ENCODE data around the gene UBXN10. TPM values are rescaled to one million over a fixed set of nuclear protein-coding genes. Genes with fewer than 3 reads are reported as not detected.

Gene UBXN10
- total and polyA plus RNA-seq, 7 donors, result 0.04 to 0.48 (median 0.17) TPM

GRCh38 chr1:20190256-20191160 is 4.6 kb downstream of the UBXN10 start:
- Histone ChIP-seq H3K27ac (no peak overlapping the region), H3K4me1 (peaks cover 4% of the 10 kb centered on the region)
- no peak for TF ChIP-seq CTCF (IDR thresholded peaks at IDR 0.05)

GRCh38 chr1:20191266-20191825 is 5.5 kb downstream of the UBXN10 start:
- intact Hi-C loops (cut with DNase I), result loop anchor here in 1 of 2 donors (5.0 kb wide), 1 partner anchor 214 kb away; the partner anchor contains the start of gene PLA2G2A
- 60 to 61% (median 60%) methylated on average over 12 of the region's 12 CpGs for WGBS, 3 donors
- Histone ChIP-seq H3K27me3 (ENCODE audit: insufficient read depth in 3 of 3, low read length in 2 of 3) (peaks cover 0 to 26% (median 4%) of the 10 kb centered on the region in 3 donors), H3K4me1 (peaks cover 4% of the 10 kb centered on the region), H3K9me3 (no peaks in the 10 kb centered on the region), H3K27ac (no peak overlapping the region), H3K36me3 (ENCODE audit: insufficient read depth in 1 of 2, low read depth in 1 of 2) (no peaks in the 10 kb centered on the region), H3K4me3 (no peak overlapping the region)
- ATAC-seq (no peak), DNase-seq (no peak)
- TF ChIP-seq CTCF (IDR thresholded peaks at IDR 0.05), result no peak

More at GRCh38 chr1:20190256-20191160, 4.6 kb downstream of the UBXN10 start:
- H3K27me3 ChIP-seq (ENCODE audit: insufficient read depth in 3 of 3, low read length in 2 of 3), result peaks cover 0 to 35% (median 4%) of the 10 kb centered on the region in 3 donors
- intact Hi-C loops (cut with DNase I), result loop anchor here in 1 of 2 donors (5.0 kb wide), 1 partner anchor 213 kb away; the partner anchor contains the start of gene PLA2G2A
- no peaks in the 10 kb centered on the region for H3K9me3 ChIP-seq
- WGBS, 3 donors, result 73 to 86% (median 76%) methylated on average over 19 of the region's 19 CpGs
- DNase-seq (no peak), ATAC-seq (no peak)
- no peak overlapping the region for H3K4me3 ChIP-seq
- H3K36me3 ChIP-seq (ENCODE audit: insufficient read depth in 1 of 2, low read depth in 1 of 2), result no peaks in the 10 kb centered on the region

GRCh38 chr1:20192364-20192763 is 6.5 kb downstream of the UBXN10 start:
- 44 to 51% (median 46%) methylated on average over 5 of the region's 5 CpGs for WGBS, 3 donors

DNA sequence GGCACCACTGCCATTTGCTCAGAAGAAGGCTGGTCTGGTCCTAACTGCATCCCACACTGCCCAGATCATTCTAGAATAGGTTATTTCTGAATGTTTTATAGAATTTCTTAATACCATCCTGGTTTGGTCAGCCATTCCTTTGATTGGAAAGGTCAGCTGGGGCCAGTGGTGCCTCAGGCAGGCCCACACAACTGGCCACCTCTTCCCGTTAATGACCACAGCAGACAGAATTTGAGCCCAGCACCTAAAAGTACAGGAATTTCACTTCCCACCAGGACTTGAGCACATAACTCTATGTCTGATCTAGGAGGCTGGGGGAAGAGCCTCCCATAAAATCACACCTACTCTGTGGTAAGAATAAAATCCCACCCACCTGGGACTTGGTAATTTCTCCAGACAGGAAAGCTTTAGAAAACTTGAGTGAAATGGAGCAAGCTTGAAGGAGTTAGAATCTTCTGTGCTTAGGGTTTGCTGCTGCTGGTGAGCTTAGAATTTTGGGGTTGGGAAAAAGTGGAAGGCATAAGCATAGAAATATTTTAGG is 7.0 kb downstream of the UBXN10 start:
- ATAC-seq (no peak), DNase-seq (no peak)
- TF ChIP-seq CTCF (IDR thresholded peaks at IDR 0.05), result no peak
- intact Hi-C loops (cut with DNase I), result loop anchor here in 1 of 2 donors (5.0 kb wide), 1 partner anchor 216 kb away; the partner anchor contains the start of gene PLA2G2A
- H3K4me1 ChIP-seq, result peaks cover 4% of the 10 kb centered on the region
- H3K27ac ChIP-seq, result no peak overlapping the region
- peaks cover 0 to 14% (median 4%) of the 10 kb centered on the region in 3 donors for H3K27me3 ChIP-seq (ENCODE audit: insufficient read depth in 3 of 3, low read length in 2 of 3)
- 50 to 95% (median 81%) methylated on average over 1 of the region's 1 CpG for WGBS, 3 donors
- no peaks in the 10 kb centered on the region for H3K36me3 ChIP-seq (ENCODE audit: insufficient read depth in 1 of 2, low read depth in 1 of 2)
- no peak overlapping the region for H3K4me3 ChIP-seq
- no peaks in the 10 kb centered on the region for H3K9me3 ChIP-seq

More at GRCh38 chr1:20192364-20192763, 6.5 kb downstream of the UBXN10 start:
- H3K36me3 ChIP-seq (ENCODE audit: insufficient read depth in 1 of 2, low read depth in 1 of 2), result no peaks in the 10 kb centered on the region
- no peak overlapping the region for H3K4me3 ChIP-seq
- intact Hi-C loops (cut with DNase I), result loop anchor here in 1 of 2 donors (5.0 kb wide), 1 partner anchor 215 kb away; the partner anchor contains the start of gene PLA2G2A
- peak in 1 of 4 donors; percentile 38 for ATAC-seq
- DNase-seq, result no peak
- H3K4me1 ChIP-seq, result peaks cover 4% of the 10 kb centered on the region
- no peak overlapping the region for H3K27ac ChIP-seq
- no peaks in the 10 kb centered on the region for H3K9me3 ChIP-seq
- no peak for TF ChIP-seq CTCF (IDR thresholded peaks at IDR 0.05)
- peaks cover 0 to 19% (median 4%) of the 10 kb centered on the region in 3 donors for H3K27me3 ChIP-seq (ENCODE audit: insufficient read depth in 3 of 3, low read length in 2 of 3)

Measured in psoas muscle (tissue), 8 donors.